B cell (primary cell): Measurements from ENCODE around the gene KIAA0319L. TPM values are rescaled to one million over a fixed set of nuclear protein-coding genes. Genes with fewer than 3 reads are reported as not detected.

ENCODE experiments used
- ATAC-seq: fragments of 200-7000 bp; cut with Tn5 transposase; one replicate; pipeline ENCODE4 v1.10.0; 2021; ENCODE audit warnings: low read depth, mild to moderate bottlenecking, moderate number of reproducible peaks, moderate library complexity
- CTCF ChIA-PET: fragments of 350-600 bp; sonication (Branson Sonifier 250); formaldehyde crosslinking; loops from one replicate; lab custom pipeline; 2021; ENCODE audit warnings: antibody characterized with exemption, inconsistent platforms; lab: Charles Lee
- POLR2A ChIA-PET: fragments of 350-600 bp; sonication (Branson Sonifier 250); formaldehyde crosslinking; loops from one replicate; lab custom pipeline; 2021; ENCODE audit warnings: antibody characterized with exemption; lab: Charles Lee
- DNase-seq: peaks from one replicate; pipeline ENCODE4 v3.0.0; 2013
- H2AFZ ChIP-seq: 2 replicates; pipeline ENCODE4 v1.6.1; 2012; ENCODE audit warnings: mild to moderate bottlenecking, low read depth, low read length; ENCODE audit not compliant: insufficient read depth, poor library complexity, severe bottlenecking
- H3K27ac ChIP-seq, 2 donors: 1 replicate in 1 of 2; 2 replicates in 1 of 2; pipeline ENCODE4 v1.5.1; 2012 to 2013; ENCODE audit warnings: low read length in 2 of 2, mild to moderate bottlenecking in 2 of 2, moderate library complexity in 1 of 2
- H3K27me3 ChIP-seq, 4 experiments: fragments of 200-600 bp in 1 of 4; sonication (generic) in 1 of 4; replicated peaks in 1 of 4; 1 replicate in 2 of 4; 2 replicates in 2 of 4; pipeline versions ENCODE4 v1.6.1 to v1.7.0; 2013 to 2016; ENCODE audit warnings: low read length in 3 of 4, mild to moderate bottlenecking in 2 of 4, mixed read lengths in 1 of 4, moderate library complexity in 1 of 4; ENCODE audit not compliant: insufficient read depth in 4 of 4, control insufficient read depth in 3 of 4; ENCODE audit errors: control extremely low read depth in 1 of 4
- H3K36me3 ChIP-seq, 2 experiments: replicated peaks in 1 of 2; 1 replicate in 1 of 2; 2 replicates in 1 of 2; pipeline versions ENCODE4 v1.6.1 to v1.7.1; 2013; ENCODE audit warnings: low read length in 1 of 2; ENCODE audit not compliant: insufficient read depth in 2 of 2, control insufficient read depth in 1 of 2; ENCODE audit errors: control extremely low read depth in 1 of 2, extremely low read depth in 1 of 2
- H3K4me1 ChIP-seq, 2 donors: fragments of 200-600 bp in 1 of 2; sonication (generic) in 1 of 2; 1 replicate in 1 of 2; 2 replicates in 1 of 2; pipeline versions ENCODE4 v1.5.1 to v1.6.1; 2013 to 2017; ENCODE audit warnings: low read length in 2 of 2; ENCODE audit not compliant: control insufficient read depth in 2 of 2, insufficient read depth in 2 of 2
- H3K4me2 ChIP-seq: replicated peaks from 2 replicates; pipeline ENCODE3; 2012; ENCODE audit warnings: mild to moderate bottlenecking, low read depth, low read length; ENCODE audit not compliant: poor library complexity, severe bottlenecking
- H3K4me3 ChIP-seq, 5 experiments: fragments of 200-600 bp in 1 of 5; sonication (generic) in 1 of 5; 1 replicate in 3 of 5; 2 replicates in 2 of 5; pipeline versions ENCODE4 v1.5.1 to v1.7.0; 2011 to 2016; ENCODE audit warnings: low read length in 4 of 5, mild to moderate bottlenecking in 4 of 5, low read depth in 2 of 5, control low read depth in 1 of 5, moderate library complexity in 1 of 5; ENCODE audit not compliant: insufficient read depth in 1 of 5; ENCODE audit errors: control extremely low read depth in 1 of 5, extremely low read depth in 1 of 5
- H3K79me2 ChIP-seq: fragments of 200-600 bp; sonication (generic); one replicate; pipeline ENCODE4 v1.6.0; 2016; ENCODE audit warnings: low read length; ENCODE audit not compliant: control insufficient read depth, insufficient read depth
- H3K9ac ChIP-seq: fragments of 200-600 bp; sonication (generic); 2 replicates; pipeline ENCODE4 v1.6.1; 2017; ENCODE audit warnings: mild to moderate bottlenecking, low read length, moderate library complexity
- H3K9me3 ChIP-seq, 3 donors: one replicate each; pipeline versions ENCODE4 v1.6.1 to v1.7.1; 2013; ENCODE audit warnings: low read length in 2 of 3; ENCODE audit not compliant: control insufficient read depth in 2 of 3, insufficient read depth in 1 of 3; ENCODE audit errors: control extremely low read depth in 1 of 3
- H4K20me1 ChIP-seq: 2 replicates; pipeline ENCODE4 v1.6.0; 2012; ENCODE audit warnings: mild to moderate bottlenecking, low read length; ENCODE audit not compliant: insufficient read depth, control insufficient read depth, poor library complexity, severe bottlenecking
- H3K27ac Mint-ChIP-seq: one replicate; pipeline ENCODE4 v1.8.0; 2021; ENCODE audit warnings: mixed read lengths
- H3K27me3 Mint-ChIP-seq: one replicate; pipeline ENCODE4 v1.8.0; 2021; ENCODE audit warnings: mixed read lengths
- H3K4me1 Mint-ChIP-seq: one replicate; pipeline ENCODE4 v1.8.0; 2021; ENCODE audit warnings: mixed read lengths
- H3K4me3 Mint-ChIP-seq: one replicate; pipeline ENCODE4 v1.8.0; 2021; ENCODE audit warnings: mixed read lengths
- H3K9me3 Mint-ChIP-seq: one replicate; pipeline ENCODE4 v1.8.0; 2022; ENCODE audit warnings: mixed read lengths; ENCODE audit not compliant: insufficient read depth
- CTCF ChIP-seq: fragments of 200-600 bp; IDR thresholded peaks from one replicate; pipeline ENCODE4 v1.8.0; 2022; ENCODE audit warnings: antibody characterized with exemption, mild to moderate bottlenecking
- EZH2 ChIP-seq: IDR thresholded peaks from 2 replicates; pipeline ENCODE4 v1.6.1; 2012; ENCODE audit warnings: borderline replicate concordance, low read depth, mild to moderate bottlenecking, moderate library complexity, low read length; ENCODE audit not compliant: insufficient read depth, poor library complexity, severe bottlenecking
- WGBS: methylation state at CpG from one replicate; pipeline ENCODE4 v1.1.5; 2013; ENCODE audit warnings: missing lambda C conversion rate; ENCODE audit not compliant: insufficient coverage; 5-methylcytosine and 5-hydroxymethylcytosine counted together
- intact Hi-C: fragments of 100-400 bp; cut with micrococcal nuclease; formaldehyde crosslinking; loops from one replicate; pipeline ENCODE4 v1.10.0; 2022
- polyA plus RNA-seq: library from polyadenylated mRNA; depleted of rRNA; stranded (reverse); fragments of >200 nt; gene quantifications from 2 replicates; pipeline ENCODE4 v1.2.3, GENCODE V29; 2012
- total RNA-seq, 2 donors: library from RNA; stranded (reverse); fragments of 120-200 nt in 1 of 2; gene quantifications; 1 replicate in 1 of 2; 2 replicates in 1 of 2; pipeline versions ENCODE4 v1.2.3 to v1.2.4, GENCODE V29; 2013 to 2022

The KIAA0319L gene
- total and polyA plus RNA-seq, 2 donors (not counting 1 experiment from before 2014, with no cell fraction given) = 35.9 to 78.1 TPM

- ATAC-seq (no peak), DNase-seq (no peak)
- H3K4me2 ChIP-seq = no peak overlapping the region
- no peaks in the 10 kb centered on the region for H4K20me1 ChIP-seq
- intact Hi-C loops = no loop called here
- 97% methylated on average over 14 of the region's 15 CpGs for WGBS
- ChIA-PET POLR2A (no interaction called here), CTCF (interaction anchor here (0.6 to 1.2 kb wide), 2 partner anchors 12 to 337 kb away, joined by 3 to 4 read pairs; no protein-coding TSS in a partner anchor)
- H3K36me3 ChIP-seq = peaks cover 0 to 3% of the 10 kb centered on the region in 2 experiments
- TF ChIP-seq CTCF (no peak), EZH2 (no peak)
- H3K79me2 ChIP-seq = no peaks in the 10 kb centered on the region
- H3K27ac ChIP-seq = no peak overlapping the region
- no peaks in the 10 kb centered on the region for H3K9me3 ChIP-seq
- H3K9ac ChIP-seq = no peak overlapping the region
- H3K4me1 Mint-ChIP-seq = no peaks in the 10 kb centered on the region
- H3K27me3 ChIP-seq = no peaks in the 10 kb centered on the region
- no peaks in the 10 kb centered on the region for H3K9me3 Mint-ChIP-seq
- no peaks in the 10 kb centered on the region for H3K4me1 ChIP-seq
- H3K4me3 Mint-ChIP-seq = no peak overlapping the region
- H3K27me3 Mint-ChIP-seq = no peaks in the 10 kb centered on the region
- H2AFZ ChIP-seq = no peak overlapping the region
- no peak overlapping the region for H3K27ac Mint-ChIP-seq
- no peak overlapping the region for H3K4me3 ChIP-seq
Observed at GRCh38 chr1:35589516-35590427, 32.6 kb upstream of the KIAA0319L start.
